Activated CD4-positive, alpha-beta T cell treated with anti-CD3 and anti-CD28 coated beads for 36 hours (primary cell): ENCODE measurements around the gene EVI5. TPM values are rescaled to one million over a fixed set of nuclear protein-coding genes. Genes with fewer than 3 reads are reported as not detected.

Source experiments
- ATAC-seq: fragments of 200-7000 bp; cut with Tn5 transposase; one replicate; pipeline ENCODE4 v1.10.0; 2021; ENCODE audit warnings: mild to moderate bottlenecking, moderate library complexity
- CTCF ChIA-PET: fragments of 350-600 bp; sonication (Branson Sonifier 250); formaldehyde crosslinking; loops from one replicate; lab custom pipeline; 2021; ENCODE audit warnings: antibody characterized with exemption; lab: Charles Lee
- POLR2A ChIA-PET: fragments of 350-600 bp; sonication (Branson Sonifier 250); formaldehyde crosslinking; loops from one replicate; lab custom pipeline; 2021; ENCODE audit warnings: antibody characterized with exemption, inconsistent platforms; lab: Charles Lee
- DNase-seq: peaks from one replicate; pipeline ENCODE4 v3.0.0-alpha.2; 2020
- H3K27ac Mint-ChIP-seq: one replicate; pipeline ENCODE4 v1.8.0; 2021; ENCODE audit warnings: mixed read lengths
- H3K27me3 Mint-ChIP-seq: one replicate; pipeline ENCODE4 v1.8.0; 2021; ENCODE audit warnings: mixed read lengths
- H3K36me3 Mint-ChIP-seq: one replicate; pipeline ENCODE4 v1.8.0; 2021; ENCODE audit warnings: low read depth, mixed read lengths
- H3K4me1 Mint-ChIP-seq: one replicate; pipeline ENCODE4 v1.8.0; 2021; ENCODE audit warnings: mixed read lengths
- H3K4me3 Mint-ChIP-seq: one replicate; pipeline ENCODE4 v1.8.0; 2021; ENCODE audit warnings: mild to moderate bottlenecking, moderate library complexity, mixed read lengths
- H3K9me3 Mint-ChIP-seq: one replicate; pipeline ENCODE4 v1.8.0; 2021; ENCODE audit warnings: low read depth, mixed read lengths
- intact Hi-C, 2 experiments: fragments of 100-400 bp; cut with DNase I in 1 of 2; cut with micrococcal nuclease in 1 of 2; formaldehyde crosslinking; loops; one replicate each; pipeline versions ENCODE4 v1.14.2 to v1.15.1; 2022 to 2024; cut with DNase I, micrococcal nuclease
- total RNA-seq, 2 experiments: library from RNA; stranded (reverse); gene quantifications; one replicate each; pipeline ENCODE4 v1.2.3, GENCODE V29; 2021

Gene EVI5
- total RNA-seq, 2 experiments from 2014 or later = 28.5 to 32.6 TPM

GRCh38 chr1:92478393-92478792 lies 306.5 kb downstream of the EVI5 start:
- Mint-ChIP-seq H3K27ac (peak overlapping the region; percentile 97), H3K36me3 (peaks cover 84% of the 10 kb centered on the region), H3K27me3 (no peaks in the 10 kb centered on the region), H3K9me3 (no peaks in the 10 kb centered on the region), H3K4me3 (peak overlapping the region; percentile 58), H3K4me1 (peaks cover 83% of the 10 kb centered on the region)
- ATAC-seq = peak; percentile 42
- intact Hi-C loops = loop anchor here (5.0 to 10.0 kb wide), 2 partner anchors 111 to 1454 kb away; partner anchors contain the start of gene ZNF644 (in 1 of the 2)
- peak; percentile 46 for DNase-seq
- ChIA-PET CTCF (interaction anchor here (0.5 to 1.7 kb wide), 4 partner anchors 122 to 877 kb away, joined by 3 to 6 read pairs (median 4); no protein-coding TSS in a partner anchor), POLR2A (interaction anchor here (0.6 to 3.4 kb wide), 6 partner anchors 13 to 360 kb away, joined by 3 to 12 read pairs (median 4); no protein-coding TSS in a partner anchor)

GRCh38 chr1:92476071-92476631 lies 308.8 kb downstream of the EVI5 start:
- DNase-seq = peak; percentile 84
- intact Hi-C loops = loop anchor here (1.0 to 10.0 kb wide), 3 partner anchors 8 to 1451 kb away; partner anchors contain the start of gene ZNF644 (in 1 of the 2)
- CTCF ChIA-PET = interaction anchor here (0.6 to 3.5 kb wide), 2 partner anchors 9 to 110 kb away, joined by 3 to 42 read pairs; partner anchors contain the start of gene GFI1
- Mint-ChIP-seq H3K9me3 (no peaks in the 10 kb centered on the region), H3K4me3 (peak overlapping the region; percentile 37), H3K36me3 (peaks cover 77% of the 10 kb centered on the region), H3K27me3 (no peaks in the 10 kb centered on the region), H3K4me1 (peaks cover 85% of the 10 kb centered on the region), H3K27ac (peak overlapping the region; percentile 92)
- ATAC-seq = peak; percentile 57
- POLR2A ChIA-PET = interaction anchor here (0.7 to 3.3 kb wide), 3 partner anchors 9 to 144 kb away, joined by 3 to 72 read pairs (median 8); partner anchors contain the start of gene GFI1

- H3K9me3 Mint-ChIP-seq = no peaks in the 10 kb centered on the region
- H3K27ac Mint-ChIP-seq = peak overlapping the region; percentile 92
- POLR2A ChIA-PET = interaction anchor here (1.9 to 3.3 kb wide), 2 partner anchors 10 to 63 kb away, joined by 20 to 72 read pairs; partner anchors contain the start of gene GFI1
- intact Hi-C loops = loop anchor here (2.0 to 10.0 kb wide), 3 partner anchors 64 to 1450 kb away; partner anchors contain the start of gene ZNF644 (in 1 of the 2)
- H3K36me3 Mint-ChIP-seq = peaks cover 78% of the 10 kb centered on the region
- ATAC-seq (no peak), DNase-seq (no peak)
- no peaks in the 10 kb centered on the region for H3K27me3 Mint-ChIP-seq
- H3K4me3 Mint-ChIP-seq = peak overlapping the region; percentile 18
- peaks cover 82% of the 10 kb centered on the region for H3K4me1 Mint-ChIP-seq
- CTCF ChIA-PET = interaction anchor here (0.9 to 3.5 kb wide), 7 partner anchors 10 to 177 kb away, joined by 3 to 42 read pairs (median 5); partner anchors contain the start of genes GFI1 and GLMN
Observed at GRCh38 chr1:92475029-92475428, 309.9 kb downstream of the EVI5 start.

- Mint-ChIP-seq H3K27ac (peak overlapping the region; percentile 92), H3K36me3 (peaks cover 73% of the 10 kb centered on the region), H3K9me3 (no peaks in the 10 kb centered on the region), H3K4me3 (peak overlapping the region; percentile 1), H3K27me3 (no peaks in the 10 kb centered on the region), H3K4me1 (peaks cover 77% of the 10 kb centered on the region)
- DNase-seq (peak; percentile 65), ATAC-seq (peak; percentile 68)
- intact Hi-C loops = loop anchor here (1.0 to 10.0 kb wide), 7 partner anchors 10 to 1449 kb away; partner anchors contain the start of gene ZNF644 (in 1 of the 2)
- POLR2A ChIA-PET = interaction anchor here (0.5 to 3.3 kb wide), 8 partner anchors 11 to 176 kb away, joined by 3 to 72 read pairs (median 4); partner anchors contain the start of gene GFI1
- CTCF ChIA-PET = interaction anchor here (0.6 to 3.5 kb wide), 10 partner anchors 11 to 277 kb away, joined by 3 to 42 read pairs (median 4); partner anchors contain the start of genes GFI1 and GLMN
Observed at GRCh38 chr1:92473781-92474495, 311.0 kb downstream of the EVI5 start.

- ChIA-PET POLR2A (interaction anchor here (0.7 kb wide), 2 partner anchors 367 to 1767 kb away, joined by 3 read pairs; partner anchors contain the start of gene ARHGAP29), CTCF (no interaction called here)
- DNase-seq = no peak
- intact Hi-C loops = loop anchor here in 1 of 2 experiments (5.0 to 10.0 kb wide), 2 partner anchors 103 to 1445 kb away; partner anchors contain the start of gene ZNF644
- no peaks in the 10 kb centered on the region for H3K27me3 Mint-ChIP-seq
- H3K27ac Mint-ChIP-seq = no peak overlapping the region
- H3K36me3 Mint-ChIP-seq = peaks cover 48% of the 10 kb centered on the region
- no peaks in the 10 kb centered on the region for H3K9me3 Mint-ChIP-seq
- peaks cover 59% of the 10 kb centered on the region for H3K4me1 Mint-ChIP-seq
- H3K4me3 Mint-ChIP-seq = no peak overlapping the region
- ATAC-seq = no peak
Observed at GRCh38 chr1:92470216-92470615, 314.7 kb downstream of the EVI5 start.

GRCh38 chr1:92466683-92467352 lies 318.1 kb downstream of the EVI5 start:
- H3K27ac Mint-ChIP-seq = no peak overlapping the region

GRCh38 chr1:92465256-92465647 lies 319.7 kb downstream of the EVI5 start:
- Mint-ChIP-seq H3K4me3 (no peak overlapping the region), H3K36me3 (peaks cover 18% of the 10 kb centered on the region), H3K27ac (peak overlapping the region; percentile 47), H3K9me3 (no peaks in the 10 kb centered on the region), H3K27me3 (no peaks in the 10 kb centered on the region), H3K4me1 (peaks cover 60% of the 10 kb centered on the region)
- DNase-seq (no peak), ATAC-seq (no peak)
- ChIA-PET POLR2A (interaction anchor here (0.7 to 1.4 kb wide), 3 partner anchors 13 to 616 kb away, joined by 3 read pairs; no protein-coding TSS in a partner anchor), CTCF (no interaction called here)
- intact Hi-C loops = no loop called here

More at GRCh38 chr1:92466683-92467352, 318.1 kb downstream of the EVI5 start:
- Mint-ChIP-seq H3K36me3 (peaks cover 27% of the 10 kb centered on the region), H3K4me1 (peaks cover 56% of the 10 kb centered on the region), H3K4me3 (no peak overlapping the region), H3K27me3 (no peaks in the 10 kb centered on the region), H3K9me3 (no peaks in the 10 kb centered on the region)
- DNase-seq (no peak), ATAC-seq (no peak)
- ChIA-PET CTCF (interaction anchor here (0.6 to 1.5 kb wide), 3 partner anchors 15 to 148 kb away, joined by 3 to 5 read pairs (median 4); no protein-coding TSS in a partner anchor), POLR2A (interaction anchor here (0.7 kb wide), 1 partner anchor 75 kb away, joined by 3 read pairs; no protein-coding TSS in a partner anchor)
- intact Hi-C loops = no loop called here

GRCh38 chr1:92464588-92465255 lies 320.2 kb downstream of the EVI5 start:
- Mint-ChIP-seq H3K9me3 (no peaks in the 10 kb centered on the region), H3K4me1 (peaks cover 64% of the 10 kb centered on the region), H3K4me3 (no peak overlapping the region), H3K36me3 (peaks cover 14% of the 10 kb centered on the region), H3K27me3 (no peaks in the 10 kb centered on the region), H3K27ac (peak overlapping the region; percentile 47)
- ChIA-PET CTCF (no interaction called here), POLR2A (interaction anchor here (0.7 to 1.4 kb wide), 2 partner anchors 14 to 616 kb away, joined by 3 read pairs; no protein-coding TSS in a partner anchor)
- ATAC-seq = peak; percentile 49
- no peak for DNase-seq
- intact Hi-C loops = no loop called here

- H3K27me3 Mint-ChIP-seq = no peaks in the 10 kb centered on the region
- no peak overlapping the region for H3K4me3 Mint-ChIP-seq
- H3K9me3 Mint-ChIP-seq = no peaks in the 10 kb centered on the region
- CTCF ChIA-PET = no interaction called here
- DNase-seq (no peak), ATAC-seq (peak; percentile 24)
- intact Hi-C loops = no loop called here
- POLR2A ChIA-PET = no interaction called here
- peaks cover 6% of the 10 kb centered on the region for H3K36me3 Mint-ChIP-seq
- H3K4me1 Mint-ChIP-seq = peaks cover 51% of the 10 kb centered on the region
- H3K27ac Mint-ChIP-seq = no peak overlapping the region
Observed at GRCh38 chr1:92461364-92462097, 323.4 kb downstream of the EVI5 start.
